Activated naive CD4-positive, alpha-beta T cell treated with anti-CD3 and anti-CD28 coated beads, Interleukin-2, amount 50 U/mL, for 16 hours (primary cell): ENCODE data around the gene POP4.

Experiments
- DNase-seq: peaks from one replicate; pipeline ENCODE4 v3.0.0-alpha.2; 2020

The POP4 gene

GRCh38 chr19:29665215-29665825 is 59.2 kb downstream of the POP4 start, which contains the start of gene PLEKHF1:
PLEKHF1 (plus strand) TSS chr19:29665461; CDS start chr19:29673840, 8,379 bp downstream.
- peak; percentile 84 for DNase-seq

- DNase-seq, result no peak
Observed at GRCh38 chr19:29665826-29666577, 59.9 kb downstream of the POP4 start.
